HG02938 (cell line): Measurements from ENCODE around the gene UBR1.
"Not testable (repeated sequence)": the region's sequence is repeated elsewhere in the genome, so short reads cannot be mapped to it uniquely, and the experiment has no call there.

Experiments
- ATAC-seq: cut with Tn5 transposase; IDR thresholded peaks from one replicate; pipeline ENCODE4 v1.9.1; 2021; ENCODE audit warnings: mild to moderate bottlenecking, moderate library complexity; ENCODE audit not compliant: unreplicated experiment

UBR1 gene

GRCh38 chr15:43105778-43106485 lies at the start of gene UBR1:
Gene UBR1, minus strand, starts transcription at chr15:43106038. Its CDS starts 16 bp downstream, at chr15:43106022.
- peak; percentile 74 for ATAC-seq

- ATAC-seq, result no peak
Observed at GRCh38 chr15:43153269-43153668, 47.4 kb upstream of the UBR1 start.

- ATAC-seq, result no peak
Observed at GRCh38 chr15:43151688-43152087, 45.9 kb upstream of the UBR1 start.

GRCh38 chr15:43150191-43150929 lies 44.5 kb upstream of the UBR1 start:
- no peak for ATAC-seq

- ATAC-seq, result no peak
Observed at GRCh38 chr15:43146184-43146583, 40.3 kb upstream of the UBR1 start.

- ATAC-seq, result no peak
Observed at GRCh38 chr15:43144512-43144911, 38.7 kb upstream of the UBR1 start.

GRCh38 chr15:43143203-43143941 lies 37.5 kb upstream of the UBR1 start:
- ATAC-seq, result no peak

GRCh38 chr15:43135351-43135750 lies 29.5 kb upstream of the UBR1 start:
- no peak for ATAC-seq

- peak; percentile 20 for ATAC-seq
Observed at GRCh38 chr15:43134157-43134635, 28.4 kb upstream of the UBR1 start.

GRCh38 chr15:43133430-43134156 lies 27.8 kb upstream of the UBR1 start, which contains the start of gene TMEM62:
Gene TMEM62, plus strand, starts transcription at chr15:43133586. Its CDS starts 217 bp downstream, at chr15:43133803.
- ATAC-seq, result peak; percentile 92

GRCh38 chr15:43132830-43133429 lies 27.1 kb upstream of the UBR1 start:
- no peak for ATAC-seq

- ATAC-seq, result no peak
Observed at GRCh38 chr15:43128980-43129335, 23.1 kb upstream of the UBR1 start.

- not testable (repeated sequence) for ATAC-seq
Observed at GRCh38 chr15:43128174-43128979, 22.5 kb upstream of the UBR1 start.

- ATAC-seq, result no peak
Observed at GRCh38 chr15:43127752-43128151, 21.9 kb upstream of the UBR1 start.

- no peak for ATAC-seq
Observed at GRCh38 chr15:43126356-43126755, 20.5 kb upstream of the UBR1 start.

GRCh38 chr15:43125100-43125661 lies 19.3 kb upstream of the UBR1 start:
- ATAC-seq, result no peak

- ATAC-seq, result no peak
Observed at GRCh38 chr15:43121863-43122262, 16.0 kb upstream of the UBR1 start.

GRCh38 chr15:43118829-43119228 lies 13.0 kb upstream of the UBR1 start:
- ATAC-seq, result peak; percentile 56

GRCh38 chr15:43118286-43118685 lies 12.4 kb upstream of the UBR1 start:
- no peak for ATAC-seq
